HG02970 (cell line): Measurements from ENCODE around the gene SYNE1.

Experiments used
- ATAC-seq: cut with Tn5 transposase; IDR thresholded peaks from one replicate; pipeline ENCODE4 v1.9.1; 2021; ENCODE audit warnings: mild to moderate bottlenecking, moderate library complexity, moderate number of reproducible peaks; ENCODE audit not compliant: unreplicated experiment, low FRiP score

Gene SYNE1

DNA sequence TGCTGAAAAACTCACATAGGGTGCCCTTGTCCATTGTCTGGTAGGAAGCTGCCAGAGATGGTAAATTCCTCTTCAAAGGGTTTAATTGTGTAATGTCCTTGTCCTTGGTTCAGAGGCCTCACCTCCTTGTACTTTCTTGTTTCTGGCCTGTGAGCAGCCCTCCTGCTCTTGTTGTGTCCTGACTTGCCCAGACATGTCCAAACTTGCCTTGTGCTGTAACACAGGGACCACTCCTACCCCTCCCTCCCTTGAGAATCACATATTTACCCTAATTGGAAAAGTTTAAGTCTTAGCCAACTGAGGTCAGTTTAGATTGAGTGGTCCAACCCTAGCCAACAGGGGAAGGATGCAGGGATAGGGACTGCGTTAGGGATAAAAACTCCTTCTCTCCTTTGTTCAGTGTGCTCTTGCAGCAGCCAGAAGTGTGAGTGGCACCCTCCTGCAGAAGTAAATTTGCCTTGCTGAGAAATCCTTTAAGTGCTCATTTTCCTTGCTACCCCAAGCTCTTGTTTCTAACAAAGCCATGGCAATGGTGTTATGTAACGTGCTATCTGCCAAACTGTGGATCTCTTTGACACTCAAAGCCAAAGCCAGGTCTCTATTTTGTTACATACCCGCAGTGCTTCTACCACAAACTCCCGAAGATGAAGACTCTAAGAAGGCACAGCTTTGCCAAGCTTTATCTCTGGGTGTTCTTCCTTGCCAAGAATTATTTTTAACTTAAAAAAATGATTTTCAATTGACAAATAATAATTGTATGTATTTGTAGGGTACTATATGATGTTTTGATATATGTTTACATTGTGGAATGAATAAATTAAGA lies 415.1 kb downstream of the SYNE1 start:
- no peak for ATAC-seq

DNA sequence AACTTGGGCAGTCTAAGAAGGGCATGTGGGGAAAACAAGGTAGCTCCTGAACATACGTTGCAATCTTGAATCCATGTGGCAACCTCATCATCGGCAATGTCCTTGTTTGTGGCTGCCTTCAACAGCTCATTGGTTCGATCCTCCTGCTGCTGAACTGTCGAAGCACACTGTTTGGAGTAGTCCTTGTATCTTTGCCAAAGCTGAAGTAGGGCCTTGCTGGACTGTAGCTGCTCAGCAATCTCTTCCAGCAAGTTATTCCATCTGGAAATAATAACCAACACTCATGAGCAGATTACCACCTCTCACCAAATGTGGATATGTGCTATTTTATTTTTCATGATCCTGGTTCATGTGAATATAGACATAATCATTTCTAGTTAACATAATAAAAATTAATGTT lies 416.4 kb downstream of the SYNE1 start:
- ATAC-seq: no peak

DNA sequence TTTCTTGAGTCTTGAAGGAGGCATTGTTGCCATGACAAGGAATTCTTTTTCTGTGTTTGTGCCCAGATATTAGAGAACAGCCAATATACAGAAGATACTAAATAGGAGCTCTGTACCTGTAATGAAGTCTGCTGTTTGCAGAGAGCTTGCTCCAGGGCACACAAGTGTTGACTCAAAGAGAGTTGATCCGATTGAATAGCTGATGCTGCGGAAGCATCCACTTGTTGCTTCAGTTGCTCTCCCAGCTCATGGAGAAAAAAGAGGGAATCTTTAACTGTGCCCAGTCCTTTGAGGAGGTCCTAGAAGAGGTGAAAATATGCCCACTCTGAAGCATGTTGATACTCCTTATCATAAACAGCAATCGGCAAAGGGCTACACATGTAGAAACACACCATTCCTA lies 418.3 kb downstream of the SYNE1 start:
- ATAC-seq: no peak

DNA sequence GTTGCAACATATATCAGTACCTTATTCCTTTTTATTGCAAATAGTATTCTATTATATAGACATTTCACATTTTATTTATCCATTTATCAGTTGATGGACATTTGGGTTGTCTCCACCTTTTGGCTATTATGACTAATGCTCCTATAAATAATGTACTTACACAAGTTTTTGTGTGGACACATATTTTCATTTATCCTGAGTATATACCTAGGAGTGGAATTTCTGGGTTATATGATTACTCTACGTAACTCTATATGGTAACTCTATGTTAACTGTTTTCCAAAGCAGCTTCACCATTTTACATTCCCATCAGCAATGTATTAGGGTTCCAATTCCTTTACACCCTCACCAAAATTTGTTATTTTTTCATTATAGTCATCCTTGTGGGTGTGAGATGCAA lies 424.7 kb downstream of the SYNE1 start:
- no peak for ATAC-seq

DNA sequence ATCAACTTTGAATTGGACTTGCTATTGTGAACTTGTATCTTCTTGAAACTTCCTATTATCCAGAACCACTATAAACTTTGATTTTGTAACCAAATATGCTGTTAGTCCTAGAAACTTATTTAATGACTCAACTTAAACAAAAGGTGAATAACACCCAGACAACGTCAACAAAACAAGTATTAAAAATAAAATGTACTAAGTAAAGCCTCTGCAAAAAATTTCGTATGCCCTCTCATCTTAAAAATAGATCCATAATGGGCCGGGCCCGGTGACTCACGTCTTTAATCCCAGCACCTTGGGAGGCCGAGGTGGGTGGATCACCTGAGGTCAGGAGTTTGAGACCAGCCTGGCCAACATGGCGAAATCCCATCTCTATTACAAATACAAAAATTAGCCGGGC lies 428.0 kb downstream of the SYNE1 start:
- no peak for ATAC-seq

DNA sequence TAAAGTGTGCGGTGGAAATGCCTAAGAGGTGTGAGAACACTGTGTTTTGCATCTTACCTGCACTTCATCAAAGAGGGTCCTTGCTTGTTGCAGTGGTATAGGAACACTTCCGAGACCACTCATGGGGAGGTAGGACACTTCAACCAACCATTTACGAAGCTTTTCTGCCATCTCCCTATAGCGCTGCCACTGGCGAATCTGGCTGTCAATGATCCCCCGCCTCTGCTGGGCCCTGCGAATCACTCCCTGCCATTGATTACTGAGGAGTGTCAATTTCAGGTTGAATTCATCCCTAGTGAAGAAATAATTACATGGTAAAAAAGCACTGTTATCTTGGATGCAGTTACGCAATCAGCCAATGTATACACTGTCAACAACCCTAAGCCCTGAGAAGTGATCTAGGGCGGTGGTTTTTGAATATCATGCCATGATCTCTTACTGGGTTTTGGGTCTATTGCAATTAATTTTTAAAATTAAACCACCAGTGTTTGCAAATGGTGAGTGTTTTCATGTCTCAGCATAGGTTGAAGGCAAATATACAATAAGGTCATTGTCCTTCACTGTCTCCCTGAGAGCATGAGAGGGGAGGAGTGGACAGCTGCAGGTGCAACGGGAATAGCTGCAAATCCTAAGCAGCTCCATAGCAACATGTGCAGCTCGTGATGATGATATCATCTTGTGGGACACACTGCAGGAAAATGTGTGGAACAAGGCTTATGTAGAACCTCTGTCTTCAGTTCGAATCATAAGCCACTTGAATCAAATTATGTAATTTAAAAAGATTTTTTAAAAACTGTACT lies 429.0 kb downstream of the SYNE1 start:
- no peak for ATAC-seq

DNA sequence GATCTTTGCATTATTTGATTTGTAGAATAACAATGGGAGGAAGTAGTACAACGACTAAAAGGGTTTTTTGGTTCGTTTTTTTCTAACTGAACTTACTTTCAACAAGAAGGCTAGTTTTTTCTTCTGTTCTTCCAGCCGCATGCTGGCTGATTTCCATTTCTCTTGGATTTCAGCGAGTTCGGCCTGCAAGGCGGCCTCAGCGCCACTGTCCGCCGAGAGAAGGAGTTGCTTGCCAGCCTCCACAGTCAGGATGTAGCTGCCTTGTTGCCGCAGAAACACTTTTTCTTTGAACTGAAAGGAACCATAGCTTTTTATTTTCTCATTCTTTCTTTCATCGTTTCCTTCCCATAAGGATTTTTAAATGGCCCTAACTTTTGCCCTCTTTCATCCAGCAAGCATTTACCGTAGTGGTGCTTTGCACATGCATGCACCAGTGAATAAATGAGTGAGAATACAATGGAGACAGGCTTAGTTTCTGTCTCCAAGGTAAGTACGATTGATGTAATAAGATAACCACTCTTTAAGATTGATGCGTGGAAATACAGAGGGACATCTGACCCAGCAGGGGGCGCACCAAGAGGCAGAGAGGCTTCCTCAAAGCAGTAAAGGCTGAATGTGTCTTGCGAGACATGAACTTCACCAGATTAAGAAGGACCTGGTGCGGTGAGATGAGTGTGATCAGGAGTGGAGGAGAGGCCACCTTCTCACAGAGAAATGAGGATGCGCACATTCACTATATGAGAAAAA lies 430.9 kb downstream of the SYNE1 start:
- no peak for ATAC-seq

DNA sequence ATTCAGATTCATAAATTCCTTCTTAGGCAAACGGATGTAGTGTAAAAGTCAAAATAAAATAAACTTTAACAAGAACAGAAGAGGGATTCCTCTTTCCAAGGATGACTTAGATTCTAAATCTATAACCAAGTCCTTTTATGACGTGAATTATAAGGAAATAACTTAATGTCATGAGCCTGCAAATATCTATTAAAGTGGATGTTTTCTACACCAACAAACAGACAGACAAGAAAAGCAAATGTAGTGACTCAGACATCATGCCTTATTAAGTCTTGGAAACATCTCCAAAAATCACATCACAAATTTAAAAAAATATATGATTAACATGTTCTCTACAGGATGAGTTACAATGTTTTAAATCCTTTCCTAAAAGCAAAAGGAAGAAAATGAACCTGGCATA lies 432.6 kb downstream of the SYNE1 start:
- no peak for ATAC-seq

DNA sequence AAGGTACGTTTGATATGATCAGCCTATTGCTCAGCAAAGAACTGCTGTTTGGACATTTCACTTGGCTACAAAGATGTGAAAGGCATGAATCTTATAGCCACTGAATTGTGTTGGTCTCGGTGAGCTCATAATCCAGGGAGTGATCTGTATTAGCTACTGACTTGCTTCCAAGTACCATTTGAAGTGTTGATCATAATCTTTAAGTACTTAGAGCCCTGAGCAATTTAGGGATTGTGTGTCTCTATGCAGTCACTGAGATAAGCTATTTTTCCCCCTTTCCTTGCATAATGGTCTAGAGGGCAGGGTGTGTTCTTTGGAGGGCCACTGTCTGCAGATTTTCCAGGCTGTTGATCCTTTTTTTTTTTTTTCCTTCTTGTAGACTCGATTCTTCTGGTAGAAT lies 436.0 kb downstream of the SYNE1 start:
- ATAC-seq: no peak

DNA sequence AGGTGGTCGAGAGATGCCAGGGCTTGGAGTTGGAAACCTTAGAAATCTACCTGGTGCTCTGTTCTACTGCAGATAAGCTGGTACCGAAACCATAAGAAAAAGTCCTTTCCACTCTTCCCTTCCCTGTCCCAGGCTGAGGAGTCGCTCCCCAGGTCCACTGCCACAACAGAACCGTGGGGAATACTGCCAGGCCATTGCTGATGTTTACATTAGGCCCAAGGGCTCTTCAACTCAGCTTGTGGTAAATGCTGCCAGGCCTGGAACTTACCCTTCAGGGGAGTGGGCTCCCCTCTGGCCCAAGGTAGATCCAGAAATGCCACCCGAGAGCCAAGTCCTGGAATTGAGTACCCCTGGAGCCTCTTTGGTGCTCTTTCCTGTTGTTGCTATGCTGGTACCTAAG lies 441.3 kb downstream of the SYNE1 start:
- no peak for ATAC-seq

DNA sequence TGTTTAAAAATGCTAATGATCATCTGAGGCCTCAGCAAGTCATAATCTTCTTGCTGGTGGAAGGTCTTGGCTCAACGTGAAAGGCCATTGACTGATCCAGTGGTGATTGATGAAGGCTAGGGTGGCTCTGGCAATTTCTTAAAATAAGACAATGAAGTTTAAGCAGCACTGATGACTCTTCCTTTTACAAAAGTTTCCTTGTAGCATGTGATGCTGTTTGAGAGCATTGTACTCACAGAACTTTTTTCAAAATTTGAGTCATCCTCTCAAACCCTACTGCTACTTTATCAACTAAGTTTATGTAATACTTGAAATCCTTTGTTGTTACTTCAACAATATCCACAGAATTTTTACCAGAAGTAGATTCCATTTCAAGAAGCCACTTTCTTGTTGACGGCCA lies 447.4 kb downstream of the SYNE1 start:
- ATAC-seq: no peak

DNA sequence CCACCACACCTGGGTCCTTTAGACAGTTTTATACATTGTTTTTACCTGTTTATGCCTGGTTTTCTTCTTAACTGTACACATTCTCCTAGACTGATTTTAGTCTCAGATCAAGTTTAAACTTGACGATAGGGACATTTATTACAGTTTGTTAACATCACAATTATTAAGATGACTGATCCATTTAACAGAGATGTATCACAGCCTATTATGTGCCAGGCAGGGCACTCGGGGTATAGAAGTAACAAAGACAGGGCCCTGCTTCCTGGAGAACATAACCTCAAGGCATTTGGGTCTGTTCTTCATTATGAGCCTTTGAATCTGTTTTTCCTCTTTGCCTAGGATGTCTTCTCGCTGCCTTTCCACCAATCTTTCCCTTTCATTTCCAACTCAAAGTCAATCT lies 449.2 kb downstream of the SYNE1 start:
- no peak for ATAC-seq

DNA sequence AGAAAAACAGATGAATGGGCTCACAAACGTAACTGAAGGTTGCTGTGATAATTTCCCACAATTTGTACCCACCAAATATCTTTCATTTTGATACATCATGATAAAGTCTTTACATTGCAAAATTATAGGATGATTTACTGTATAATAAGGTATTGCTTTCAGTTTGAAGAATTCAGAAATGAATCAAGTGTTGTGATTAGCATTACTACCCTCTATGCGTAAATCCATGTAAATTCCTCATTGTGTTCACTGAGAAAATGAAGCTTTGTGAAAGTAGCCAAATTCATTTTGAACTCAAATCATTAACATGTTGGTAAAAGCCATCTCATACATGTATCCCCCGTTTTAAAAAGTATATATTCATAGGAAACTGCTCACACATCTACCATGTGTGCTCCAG lies 450.3 kb downstream of the SYNE1 start:
- ATAC-seq: no peak

DNA sequence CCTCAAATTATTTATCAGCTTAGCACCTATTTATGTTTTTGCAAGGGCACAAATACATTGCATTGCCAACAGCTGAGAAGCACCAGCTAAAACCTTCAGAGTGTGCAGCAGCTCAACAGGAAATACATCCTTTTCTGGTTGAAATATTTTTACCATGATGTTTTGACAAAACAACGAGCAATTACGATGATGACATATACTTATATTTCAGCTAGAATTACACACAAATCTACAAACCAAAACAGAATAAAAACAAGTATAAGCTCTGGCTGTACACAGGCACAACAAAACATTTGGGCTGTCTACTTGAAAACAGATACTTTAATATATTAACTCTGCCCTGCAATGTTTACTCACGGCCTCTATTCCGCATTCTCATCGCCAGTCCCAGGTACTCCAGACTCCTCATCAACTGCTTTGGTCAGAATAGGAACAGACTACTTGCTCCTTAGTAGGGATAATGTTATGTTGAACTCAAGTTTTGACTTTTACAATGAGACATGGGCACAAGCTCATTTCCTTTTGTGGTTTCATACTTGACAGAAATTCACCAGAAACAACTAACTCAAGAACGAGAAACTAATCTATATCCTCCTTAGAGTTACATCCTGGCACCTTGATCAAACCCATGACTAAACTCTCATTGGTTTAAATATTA lies 452.1 kb downstream of the SYNE1 start:
- ATAC-seq: peak; percentile 52

DNA sequence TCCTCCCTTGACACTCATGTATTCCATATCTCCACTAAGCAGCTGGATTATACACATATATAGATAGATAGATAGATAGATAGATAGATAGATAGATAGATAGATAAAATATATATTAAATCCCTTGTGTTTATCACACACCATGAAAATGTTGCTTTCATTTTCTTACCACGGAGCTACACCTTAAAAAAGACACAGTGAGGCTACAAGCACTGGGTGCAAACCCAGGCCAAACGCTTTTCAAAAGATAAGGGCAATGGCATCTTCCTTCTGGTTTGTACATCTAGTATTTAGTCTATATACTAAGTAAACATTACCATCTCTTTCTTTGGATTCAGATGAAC lies 452.6 kb downstream of the SYNE1 start:
- ATAC-seq: peak; percentile 20

DNA sequence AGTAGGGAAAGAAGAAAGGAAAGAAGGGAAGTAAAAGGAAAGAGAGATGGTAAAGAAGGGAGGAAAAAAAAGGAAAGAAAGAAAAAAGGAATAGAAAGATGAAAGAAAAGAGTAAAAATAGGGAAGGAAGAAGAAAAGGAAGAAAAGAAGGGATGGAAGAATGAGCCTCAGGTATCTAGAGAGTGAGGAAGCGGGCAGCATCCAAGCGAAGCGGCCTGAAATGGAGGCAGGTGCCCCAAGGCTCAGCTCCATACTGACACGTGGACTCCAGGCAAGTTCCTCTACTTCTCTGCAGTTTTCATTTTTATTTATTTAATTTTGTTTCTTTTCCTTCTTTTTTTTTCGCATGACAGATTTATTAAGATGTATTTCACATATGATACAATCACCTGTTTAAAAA lies 456.6 kb downstream of the SYNE1 start:
- no peak for ATAC-seq

DNA sequence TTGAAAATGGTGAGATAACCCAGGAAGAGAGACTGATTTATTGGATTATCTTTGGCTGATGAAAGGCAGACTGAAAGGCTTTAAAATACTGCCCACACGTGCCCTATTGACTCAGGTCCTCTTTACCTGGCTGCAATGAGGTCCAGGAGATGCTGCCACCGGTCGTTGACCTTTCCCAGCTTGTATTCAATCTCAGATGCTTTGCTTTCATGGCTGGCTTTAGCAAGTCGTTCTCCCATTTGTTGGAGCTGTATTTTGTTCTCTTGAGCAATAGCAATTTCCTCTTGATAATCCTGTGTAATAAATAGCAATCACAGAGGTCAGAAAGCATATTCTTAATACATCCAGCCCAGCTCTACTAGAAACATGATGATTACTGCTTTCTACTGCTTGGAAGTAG lies 460.9 kb downstream of the SYNE1 start:
- no peak for ATAC-seq

DNA sequence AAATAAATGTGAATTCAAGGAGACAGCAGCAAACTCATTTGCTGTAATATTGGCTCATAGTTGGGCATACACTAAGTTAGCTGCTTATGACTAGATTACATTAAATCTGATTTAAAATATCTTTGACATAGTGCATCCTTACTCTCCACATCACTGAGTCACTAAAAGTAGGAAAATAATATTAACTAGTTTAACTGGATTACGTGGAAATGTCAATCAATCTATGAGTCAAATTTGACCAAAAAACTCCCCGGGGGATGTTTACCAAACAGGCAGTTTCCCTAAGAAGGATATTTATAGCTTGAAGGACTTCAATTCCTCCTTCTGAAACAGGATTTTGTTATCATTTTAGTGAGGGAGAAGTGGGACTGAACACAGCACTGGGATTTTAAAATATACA lies 463.2 kb downstream of the SYNE1 start:
- ATAC-seq: no peak

DNA sequence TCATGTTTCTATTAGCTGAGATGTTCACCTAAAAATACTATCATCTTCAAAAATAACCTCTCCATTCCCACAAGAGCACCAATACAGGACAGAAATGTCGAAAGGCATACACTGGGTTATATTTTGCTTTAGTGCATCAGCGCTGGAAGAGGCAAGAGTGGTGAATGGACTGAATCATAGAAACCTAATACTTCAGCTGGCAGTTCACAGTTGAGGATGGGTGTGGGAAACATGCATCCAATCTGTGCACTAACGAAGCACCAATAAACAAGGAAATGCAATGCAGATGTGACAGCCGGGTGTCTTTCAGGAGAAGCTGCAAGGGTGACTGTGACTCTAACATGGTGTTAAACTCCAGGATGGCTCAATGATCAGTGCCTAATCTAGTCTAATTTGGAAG lies 463.8 kb downstream of the SYNE1 start:
- ATAC-seq: no peak

DNA sequence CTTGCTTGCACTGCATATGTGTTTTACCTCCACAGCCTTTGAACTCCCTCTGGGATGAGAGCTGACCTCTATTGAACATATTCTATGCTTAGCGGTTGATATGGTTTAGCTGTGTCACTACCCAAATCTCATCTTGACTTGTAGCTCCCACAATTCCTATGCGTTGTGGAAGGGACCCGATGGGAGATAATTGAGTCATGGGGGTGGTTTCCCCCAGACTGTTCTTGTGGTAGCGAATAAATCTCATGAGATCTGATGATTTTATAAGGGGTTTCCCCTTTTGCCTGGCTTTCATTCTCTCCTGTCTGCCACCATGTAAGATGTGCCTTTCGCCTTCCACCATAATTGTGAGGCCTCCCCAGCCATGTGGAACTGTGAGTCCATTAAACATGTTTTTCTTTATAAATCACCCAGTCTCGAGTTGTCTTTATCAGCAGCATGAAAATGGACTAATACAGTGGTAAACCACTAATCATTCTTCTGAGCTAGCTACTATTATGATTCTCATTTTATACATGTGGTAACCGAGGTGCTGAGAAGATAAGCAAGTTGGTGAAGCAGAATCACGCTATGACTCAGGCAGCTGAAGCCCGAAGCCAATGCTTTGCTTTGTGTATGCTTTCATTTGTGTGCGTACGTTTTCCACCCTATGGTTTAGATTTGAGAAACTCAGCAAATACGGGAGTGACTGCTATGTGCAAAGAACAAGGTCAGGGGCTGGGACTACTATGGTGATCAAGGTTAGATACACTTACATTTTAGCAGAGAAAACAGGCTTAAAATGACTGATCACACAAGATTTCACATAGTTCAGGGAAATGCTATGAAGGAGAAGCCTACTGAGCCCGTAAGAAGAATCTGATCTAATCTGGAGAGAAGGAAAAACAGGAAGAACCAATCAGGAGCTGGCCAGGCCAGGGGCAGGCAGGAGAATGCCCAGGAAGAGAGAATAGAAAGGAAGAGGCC lies 466.2 kb downstream of the SYNE1 start:
- ATAC-seq: peak; percentile 82
